GM21723 (cell line): ENCODE results near the gene ACAT1.
"Not testable (repeated sequence)": the region's sequence is repeated elsewhere in the genome, so short reads cannot be mapped to it uniquely, and the experiment has no call there.

Source experiments
- ATAC-seq: cut with Tn5 transposase; IDR thresholded peaks from one replicate; pipeline ENCODE4 v1.9.1; 2021; ENCODE audit warnings: mild to moderate bottlenecking, moderate library complexity; ENCODE audit not compliant: unreplicated experiment

ACAT1 gene

GRCh38 chr11:108121274-108122155 lies at the start of gene ACAT1:
ACAT1 (plus strand) TSS chr11:108121567; CDS start chr11:108121607, 40 bp downstream.
- ATAC-seq = peak; percentile 97

GRCh38 chr11:108084811-108085210 lies 36.6 kb upstream of the ACAT1 start:
- no peak for ATAC-seq

GRCh38 chr11:108085672-108086071 lies 35.7 kb upstream of the ACAT1 start:
- no peak for ATAC-seq

- no peak for ATAC-seq
Measured at GRCh38 chr11:108092134-108092533, 29.2 kb upstream of the ACAT1 start.

GRCh38 chr11:108093128-108093904 lies 28.1 kb upstream of the ACAT1 start:
- ATAC-seq = no peak

GRCh38 chr11:108097179-108097578 lies 24.2 kb upstream of the ACAT1 start:
- ATAC-seq = no peak

GRCh38 chr11:108101090-108101775 lies 20.1 kb upstream of the ACAT1 start:
- ATAC-seq = no peak

GRCh38 chr11:108111126-108111525 lies 10.2 kb upstream of the ACAT1 start:
- no peak for ATAC-seq

GRCh38 chr11:108112057-108112456 lies 9.3 kb upstream of the ACAT1 start:
- ATAC-seq = no peak

- ATAC-seq = no peak
Measured at GRCh38 chr11:108115500-108116140, 5.7 kb upstream of the ACAT1 start.

- ATAC-seq = no peak
Measured at GRCh38 chr11:108117746-108118371, 3.5 kb upstream of the ACAT1 start.

- not testable (repeated sequence) for ATAC-seq
Measured at GRCh38 chr11:108120936-108121273, 462 bp upstream of the ACAT1 start.

GRCh38 chr11:108122166-108122628 lies 830 bp downstream of the ACAT1 start:
- ATAC-seq = no peak

GRCh38 chr11:108125096-108125495 lies 3.7 kb downstream of the ACAT1 start:
- no peak for ATAC-seq

- no peak for ATAC-seq
Measured at GRCh38 chr11:108128772-108129171, 7.4 kb downstream of the ACAT1 start.

- no peak for ATAC-seq
Measured at GRCh38 chr11:108131993-108132392, 10.6 kb downstream of the ACAT1 start.

GRCh38 chr11:108132993-108133538 lies 11.7 kb downstream of the ACAT1 start:
- not testable (repeated sequence) for ATAC-seq

GRCh38 chr11:108135845-108136544 lies 14.6 kb downstream of the ACAT1 start:
- ATAC-seq = peak; percentile 61

- no peak for ATAC-seq
Measured at GRCh38 chr11:108137212-108137611, 15.8 kb downstream of the ACAT1 start.
